GM12874 (cell line): ENCODE data around the gene MOSPD3.

Experiments used
- TF ChIP-seq, protein P1 (sequence below): IDR thresholded peaks from 2 replicates; pipeline ENCODE4 v1.5.1; 2011; ENCODE audit warnings: low read depth, mild to moderate bottlenecking, control low read depth, low read length, moderate library complexity; ENCODE audit not compliant: insufficient read depth

MOSPD3 gene

DNA sequence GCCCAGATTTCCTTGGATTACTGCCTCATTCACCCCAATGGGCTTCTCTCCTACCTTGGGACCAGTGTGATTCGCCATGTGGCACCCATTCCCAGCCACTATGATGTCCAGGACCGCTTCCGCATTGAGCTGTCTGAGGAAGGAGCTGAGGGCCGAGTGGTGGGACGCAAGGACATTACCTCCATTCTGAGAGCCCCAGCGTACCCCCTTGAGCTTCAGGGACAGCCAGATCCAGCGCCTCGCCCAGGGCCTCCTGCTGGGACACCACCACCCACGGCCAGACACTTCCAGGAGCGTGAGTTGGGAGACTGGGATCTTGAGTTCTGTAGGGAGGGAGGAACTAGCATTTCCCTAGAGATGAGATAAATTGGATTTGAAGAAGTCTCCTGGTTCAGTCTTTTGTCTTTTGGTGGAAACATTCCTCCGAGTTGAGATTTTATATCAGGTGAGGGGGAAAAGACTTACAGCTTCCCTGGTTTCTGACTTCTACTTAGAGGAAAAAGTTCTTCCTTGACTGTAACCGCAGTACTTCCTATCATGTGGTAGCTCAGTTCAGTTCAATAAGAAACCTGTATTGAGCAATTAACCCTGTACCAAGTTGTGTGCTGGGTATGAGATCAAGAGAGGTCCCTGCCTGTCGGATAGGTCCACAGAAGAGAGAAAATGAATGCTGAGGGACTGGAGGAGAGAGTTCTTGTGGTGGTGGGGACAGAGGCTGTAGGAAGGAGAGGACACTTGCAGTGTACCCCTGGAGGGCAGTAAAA is 1.3 kb downstream of the MOSPD3 start:
- TF ChIP-seq, protein P1, sequence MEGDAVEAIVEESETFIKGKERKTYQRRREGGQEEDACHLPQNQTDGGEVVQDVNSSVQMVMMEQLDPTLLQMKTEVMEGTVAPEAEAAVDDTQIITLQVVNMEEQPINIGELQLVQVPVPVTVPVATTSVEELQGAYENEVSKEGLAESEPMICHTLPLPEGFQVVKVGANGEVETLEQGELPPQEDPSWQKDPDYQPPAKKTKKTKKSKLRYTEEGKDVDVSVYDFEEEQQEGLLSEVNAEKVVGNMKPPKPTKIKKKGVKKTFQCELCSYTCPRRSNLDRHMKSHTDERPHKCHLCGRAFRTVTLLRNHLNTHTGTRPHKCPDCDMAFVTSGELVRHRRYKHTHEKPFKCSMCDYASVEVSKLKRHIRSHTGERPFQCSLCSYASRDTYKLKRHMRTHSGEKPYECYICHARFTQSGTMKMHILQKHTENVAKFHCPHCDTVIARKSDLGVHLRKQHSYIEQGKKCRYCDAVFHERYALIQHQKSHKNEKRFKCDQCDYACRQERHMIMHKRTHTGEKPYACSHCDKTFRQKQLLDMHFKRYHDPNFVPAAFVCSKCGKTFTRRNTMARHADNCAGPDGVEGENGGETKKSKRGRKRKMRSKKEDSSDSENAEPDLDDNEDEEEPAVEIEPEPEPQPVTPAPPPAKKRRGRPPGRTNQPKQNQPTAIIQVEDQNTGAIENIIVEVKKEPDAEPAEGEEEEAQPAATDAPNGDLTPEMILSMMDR: no peak

DNA sequence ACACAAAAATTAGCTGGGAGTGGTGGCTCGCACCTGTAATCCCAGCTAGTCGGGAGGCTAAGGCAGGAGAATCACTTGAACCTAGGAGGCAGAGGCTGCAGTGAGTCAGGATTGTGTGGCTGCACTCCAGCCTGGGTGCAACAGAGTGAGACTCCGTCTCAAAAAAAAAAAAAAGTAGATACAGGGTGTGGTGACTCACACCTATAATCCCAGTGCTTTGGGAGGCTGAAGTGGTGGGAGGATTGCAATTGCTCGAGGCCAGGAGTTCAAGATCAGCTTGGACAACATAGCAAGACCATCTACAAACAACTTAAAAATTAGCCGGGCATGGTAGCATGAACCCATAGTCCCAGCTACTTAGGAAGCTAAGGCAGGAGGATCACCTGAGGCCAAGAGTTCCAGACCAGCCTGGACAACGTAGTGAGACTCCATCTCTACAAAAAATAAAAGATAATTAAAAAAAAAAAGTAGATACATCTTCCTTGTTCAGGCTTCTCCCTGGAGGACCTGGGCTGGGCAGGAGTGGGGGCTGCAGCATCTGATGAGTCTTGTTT is 2.0 kb downstream of the MOSPD3 start:
- TF ChIP-seq, protein P1: no peak

DNA sequence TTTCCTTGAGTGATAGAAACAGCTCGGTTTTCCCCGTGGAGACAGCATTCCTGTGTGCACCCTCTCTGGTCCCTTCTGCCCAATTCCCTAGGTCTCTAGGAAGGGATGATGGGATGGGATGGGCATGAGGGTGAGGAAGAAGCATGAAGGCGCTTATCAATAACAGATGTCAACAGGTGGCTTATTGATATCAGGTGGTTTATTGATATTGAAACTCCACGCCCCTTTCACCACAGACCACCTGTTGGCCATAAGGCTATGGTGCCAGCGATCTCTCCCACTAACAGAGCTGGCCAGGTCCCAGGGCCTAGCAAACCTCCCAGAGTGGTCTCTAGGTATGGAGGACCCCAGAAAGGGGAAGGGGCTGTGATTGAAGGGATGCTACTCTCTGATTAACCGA is 7.9 kb downstream of the MOSPD3 start:
- TF ChIP-seq, protein P1: no peak

DNA sequence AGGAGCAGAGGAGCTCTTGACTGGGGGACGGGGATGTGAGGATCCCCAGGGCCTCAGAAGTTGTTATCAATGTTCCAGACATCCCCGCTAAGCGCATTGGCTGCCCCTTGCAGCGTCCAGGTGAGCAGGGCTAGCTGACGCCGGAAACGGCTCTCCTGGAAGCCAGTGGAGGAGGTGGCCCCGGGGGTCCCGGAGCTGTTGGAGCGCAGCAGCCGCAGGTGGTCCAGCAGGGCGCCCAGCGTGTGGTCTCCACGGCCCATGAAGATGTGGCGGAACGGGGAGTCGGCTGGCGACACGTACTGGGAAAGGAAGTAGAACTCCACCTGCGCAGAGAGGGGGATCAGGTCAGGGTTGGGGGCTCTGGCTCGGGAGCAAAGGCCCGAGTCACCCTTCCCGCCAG is 8.5 kb downstream of the MOSPD3 start:
- TF ChIP-seq, protein P1: no peak

DNA sequence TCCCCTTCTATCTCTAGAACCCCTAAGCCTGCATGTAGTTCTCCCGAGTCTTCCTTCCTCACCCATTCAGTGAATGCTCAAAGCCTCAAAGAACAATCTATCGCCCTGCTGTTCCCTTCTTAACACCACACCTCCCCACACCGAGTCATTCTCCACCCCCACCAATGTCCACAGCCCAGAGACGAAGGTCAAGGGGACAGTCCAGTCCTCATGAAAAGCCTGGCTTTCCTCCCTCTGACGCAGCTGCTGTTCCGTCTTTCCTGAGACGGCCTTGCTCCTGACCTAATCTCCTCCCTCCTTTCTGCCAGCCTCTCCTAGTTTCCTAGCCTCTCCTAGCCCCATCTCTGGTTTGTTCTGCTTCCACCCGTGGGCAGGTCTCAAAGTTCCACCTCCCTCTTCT is 9.2 kb downstream of the MOSPD3 start:
- TF ChIP-seq, protein P1: no peak

DNA sequence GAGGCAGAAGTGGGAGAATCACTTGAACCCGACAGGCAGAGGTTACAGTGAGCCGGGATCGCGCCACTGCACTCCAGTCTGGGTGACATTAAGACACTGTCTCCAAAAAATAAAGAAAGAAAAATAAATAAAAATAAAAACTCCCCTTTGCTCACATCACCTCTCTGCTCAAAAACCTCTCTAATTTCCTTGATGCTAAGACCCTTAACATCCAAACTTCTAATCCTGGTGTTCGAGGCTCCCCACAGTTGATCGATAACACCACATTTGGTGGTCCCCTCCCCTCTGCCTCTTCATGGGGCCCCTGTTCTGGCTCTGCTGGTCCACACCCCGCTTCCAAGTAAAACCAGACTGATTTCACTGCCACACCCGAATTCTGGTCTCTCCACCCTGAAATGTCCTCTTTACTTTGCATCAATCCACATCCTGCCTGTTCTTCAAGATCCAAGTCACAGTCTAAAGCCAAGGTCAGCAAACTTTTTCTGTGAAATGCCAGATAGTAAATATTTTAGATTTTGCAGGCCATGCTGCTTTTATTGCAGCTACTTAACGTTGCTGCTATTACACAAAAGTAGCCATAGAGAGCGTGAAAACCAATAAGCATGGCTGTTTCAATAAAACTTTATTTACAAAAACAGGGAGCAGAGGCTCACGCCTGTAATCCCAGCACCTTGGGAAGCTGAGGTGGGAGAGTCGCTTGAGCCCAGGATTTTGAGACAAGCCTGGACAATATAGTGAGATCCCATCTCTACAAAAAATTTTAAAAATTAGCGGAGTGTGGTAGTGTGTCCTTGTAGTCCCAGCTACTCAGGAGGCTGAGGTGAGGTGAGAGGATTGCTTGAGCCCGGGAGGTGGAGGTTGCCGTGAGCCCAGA is 11.8 kb downstream of the MOSPD3 start:
- TF ChIP-seq, protein P1: no peak

DNA sequence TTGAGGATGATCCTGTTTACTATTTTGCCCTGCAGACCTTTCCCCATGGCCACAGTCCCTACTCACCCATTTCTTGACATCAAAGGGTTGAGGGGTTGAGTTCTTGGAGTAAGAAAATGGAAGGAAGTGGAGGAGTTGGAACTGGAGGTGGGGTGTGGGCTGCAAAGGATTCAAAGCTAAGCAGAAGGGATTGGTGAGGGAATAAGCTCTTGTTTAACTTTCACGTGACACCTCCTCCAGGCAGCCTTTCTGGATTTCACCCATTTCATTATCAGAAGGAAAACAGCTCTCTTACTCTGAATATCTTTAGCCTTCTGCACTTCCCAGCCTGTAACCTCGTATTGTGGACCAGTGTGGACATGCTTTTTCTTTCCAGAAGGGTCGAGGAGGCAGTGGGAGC is 13.7 kb downstream of the MOSPD3 start:
- TF ChIP-seq, protein P1: no peak
